Loucy (cell line): ENCODE data around the gene ARHGAP15.

Source experiments
- H2AFZ ChIP-seq: fragments of 200-600 bp; sonication (generic); 2 replicates; pipeline ENCODE4 v1.6.0; 2016; ENCODE audit warnings: antibody characterized with exemption, mild to moderate bottlenecking, low read length, moderate library complexity
- H3F3A ChIP-seq: fragments of 200-600 bp; 2 replicates; pipeline ENCODE4 v1.6.0; 2016; ENCODE audit warnings: antibody characterized with exemption, low read depth, mild to moderate bottlenecking
- H3K27me3 ChIP-seq: fragments of 200-600 bp; sonication (generic); 2 replicates; pipeline ENCODE4 v1.6.1; 2014; ENCODE audit warnings: low read length, mild to moderate bottlenecking; ENCODE audit not compliant: insufficient read depth, poor library complexity, severe bottlenecking
- H3K36me3 ChIP-seq: fragments of 200-600 bp; sonication (generic); 2 replicates; pipeline ENCODE4 v1.6.1; 2016; ENCODE audit warnings: low read length; ENCODE audit not compliant: insufficient read depth
- H3K4me1 ChIP-seq: fragments of 200-600 bp; sonication (generic); 2 replicates; pipeline ENCODE4 v1.5.1; 2014; ENCODE audit warnings: low read length, mild to moderate bottlenecking; ENCODE audit not compliant: insufficient read depth, poor library complexity, severe bottlenecking
- H3K4me2 ChIP-seq: fragments of 200-600 bp; sonication (generic); 2 replicates; pipeline ENCODE4 v1.6.0; 2014; ENCODE audit warnings: antibody characterized with exemption, low read length, low read depth, mild to moderate bottlenecking; ENCODE audit not compliant: poor library complexity, severe bottlenecking
- H3K4me3 ChIP-seq: fragments of 200-600 bp; sonication (generic); 2 replicates; pipeline ENCODE4 v1.5.1; 2014; ENCODE audit warnings: low read length, mild to moderate bottlenecking, mixed read lengths; ENCODE audit not compliant: poor library complexity, severe bottlenecking
- H3K79me2 ChIP-seq: fragments of 200-600 bp; sonication (generic); 2 replicates; pipeline ENCODE4 v1.6.1; 2014; ENCODE audit warnings: low read length; ENCODE audit not compliant: insufficient read depth
- H3K9ac ChIP-seq: fragments of 200-600 bp; sonication (generic); 2 replicates; pipeline ENCODE4 v1.6.0; 2014; ENCODE audit warnings: mild to moderate bottlenecking, low read depth, low read length, moderate library complexity; ENCODE audit not compliant: poor library complexity, severe bottlenecking
- H3K9me2 ChIP-seq: fragments of 200-600 bp; sonication (generic); replicated peaks from 2 replicates; pipeline ENCODE4 v1.6.1; 2016; ENCODE audit warnings: low read depth, low read length, mixed read lengths
- H3K9me3 ChIP-seq: fragments of 200-600 bp; sonication (generic); 2 replicates; pipeline ENCODE4 v1.6.1; 2014; ENCODE audit warnings: mild to moderate bottlenecking, antibody characterized with exemption, low read length, low read depth; ENCODE audit not compliant: insufficient read depth
- H4K20me1 ChIP-seq: fragments of 200-600 bp; sonication (generic); 2 replicates; pipeline ENCODE4 v1.6.0; 2014; ENCODE audit warnings: antibody characterized with exemption, low read length, mild to moderate bottlenecking; ENCODE audit not compliant: insufficient read depth, poor library complexity, severe bottlenecking
- CTCF ChIP-seq: fragments of 200-600 bp; sonication (generic); conservative IDR thresholded peaks from 2 replicates; pipeline ENCODE4 v1.5.1; 2014; ENCODE audit warnings: mild to moderate bottlenecking, antibody characterized with exemption, low read length
- EZH2phosphoT487 ChIP-seq: fragments of 200-600 bp; IDR thresholded peaks from 2 replicates; pipeline ENCODE4 v1.6.1; 2018; ENCODE audit warnings: antibody characterized with exemption, mild to moderate bottlenecking, moderate library complexity, borderline replicate concordance

Gene ARHGAP15

DNA sequence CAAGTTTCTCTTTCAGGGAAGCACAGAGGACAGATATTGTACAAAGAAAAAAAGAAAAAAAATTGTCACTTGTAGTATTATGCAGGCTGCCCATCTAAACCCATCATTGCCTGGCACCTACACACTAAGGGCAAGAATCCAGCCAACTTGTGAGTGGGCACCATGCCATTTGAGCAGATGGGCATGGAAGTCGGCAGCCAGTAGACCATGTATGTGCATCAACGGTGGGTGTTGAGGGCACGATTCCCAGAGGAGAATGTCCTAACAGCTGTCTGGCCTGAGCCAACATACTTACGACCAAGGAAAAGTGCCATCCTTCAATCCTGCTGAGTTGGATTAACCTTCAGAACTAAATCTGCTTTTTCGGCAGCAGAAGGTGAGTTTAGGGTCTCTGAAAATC lies 63.9 kb downstream of the ARHGAP15 start:
- TF ChIP-seq EZH2phosphoT487 (no peak), CTCF (no peak)
- peaks cover 76% of the 10 kb centered on the region for H3K79me2 ChIP-seq

DNA sequence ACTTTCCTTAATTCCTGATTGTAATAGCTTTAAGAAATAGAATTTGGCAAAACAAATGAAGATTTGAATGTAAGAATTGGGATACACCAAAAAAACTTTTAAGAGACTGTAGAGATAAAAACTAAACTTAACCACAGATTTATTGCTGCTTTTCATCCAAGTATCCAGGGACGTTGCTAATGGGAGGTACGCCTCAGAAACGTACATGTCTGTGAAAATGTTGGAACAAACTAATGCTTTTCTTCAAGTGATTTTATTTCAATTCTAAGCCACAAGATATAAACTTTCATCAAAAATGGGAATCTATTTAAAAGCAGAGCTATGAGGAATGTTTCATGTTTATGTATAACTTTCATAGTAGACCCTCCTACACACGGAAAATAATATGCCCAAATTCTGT lies 66.3 kb downstream of the ARHGAP15 start:
- Histone ChIP-seq H3K9me2 (no peaks in the 10 kb centered on the region), H3F3A (no peaks in the 10 kb centered on the region), H3K4me3 (no peak overlapping the region), H3K4me2 (no peak overlapping the region), H3K36me3 (peaks cover 33% of the 10 kb centered on the region; the same call in 1 of the 2 replicates), H2AFZ (no peak overlapping the region), H3K27me3 (no peaks in the 10 kb centered on the region), H3K79me2 (peaks cover 81% of the 10 kb centered on the region), H3K9ac (no peak overlapping the region), H3K4me1 (no peaks in the 10 kb centered on the region), H4K20me1 (peaks cover 39% of the 10 kb centered on the region), H3K9me3 (no peaks in the 10 kb centered on the region)
- no peak for TF ChIP-seq EZH2phosphoT487
- TF ChIP-seq CTCF: no peak

More for the DNA sequence above, 63.9 kb downstream of the ARHGAP15 start:
- peaks cover 39% of the 10 kb centered on the region for H4K20me1 ChIP-seq
- no peak overlapping the region for H3K4me3 ChIP-seq
- H3K9ac ChIP-seq: no peak overlapping the region
- no peaks in the 10 kb centered on the region for H3K9me3 ChIP-seq
- H3K27me3 ChIP-seq: no peaks in the 10 kb centered on the region
- H2AFZ ChIP-seq: no peak overlapping the region
- no peaks in the 10 kb centered on the region for H3K9me2 ChIP-seq
- H3K4me2 ChIP-seq: no peak overlapping the region
- H3F3A ChIP-seq: no peaks in the 10 kb centered on the region
- peaks cover 43% of the 10 kb centered on the region; the same call in 1 of the 2 replicates for H3K36me3 ChIP-seq
- no peaks in the 10 kb centered on the region for H3K4me1 ChIP-seq

GRCh38 chr2:143204062-143204461 lies 74.8 kb downstream of the ARHGAP15 start:
- no peak overlapping the region for H3K4me3 ChIP-seq
- no peaks in the 10 kb centered on the region for H3K27me3 ChIP-seq
- peaks cover 17% of the 10 kb centered on the region for H4K20me1 ChIP-seq
- peaks cover 11% of the 10 kb centered on the region for H3K4me1 ChIP-seq
- H3K9ac ChIP-seq: no peak overlapping the region
- H3K36me3 ChIP-seq: peaks cover 63% of the 10 kb centered on the region
- TF ChIP-seq EZH2phosphoT487: no peak
- no peak for TF ChIP-seq CTCF
- H3K9me3 ChIP-seq: no peaks in the 10 kb centered on the region
- H2AFZ ChIP-seq: no peak overlapping the region
- no peaks in the 10 kb centered on the region for H3F3A ChIP-seq
- H3K9me2 ChIP-seq: no peaks in the 10 kb centered on the region
- H3K79me2 ChIP-seq: peaks cover 49% of the 10 kb centered on the region
- no peak overlapping the region for H3K4me2 ChIP-seq
